ENCODE measurements around the gene NALCN.

NALCN gene

GRCh38 chr13:101170306-101170705 is 246.0 kb downstream of the NALCN start:
- POLR2A ChIA-PET, result no interaction called here
- DNase-seq (ENCODE audit: extremely low spot score), result no peak
- CTCF ChIA-PET, result no interaction called here
- no peak for TF ChIP-seq PKNOX1 (IDR thresholded peaks at IDR 0.05)
- TF ChIP-seq CTBP1 (IDR thresholded peaks at IDR 0.05; ENCODE audit: borderline replicate concordance), result no peak

DNA sequence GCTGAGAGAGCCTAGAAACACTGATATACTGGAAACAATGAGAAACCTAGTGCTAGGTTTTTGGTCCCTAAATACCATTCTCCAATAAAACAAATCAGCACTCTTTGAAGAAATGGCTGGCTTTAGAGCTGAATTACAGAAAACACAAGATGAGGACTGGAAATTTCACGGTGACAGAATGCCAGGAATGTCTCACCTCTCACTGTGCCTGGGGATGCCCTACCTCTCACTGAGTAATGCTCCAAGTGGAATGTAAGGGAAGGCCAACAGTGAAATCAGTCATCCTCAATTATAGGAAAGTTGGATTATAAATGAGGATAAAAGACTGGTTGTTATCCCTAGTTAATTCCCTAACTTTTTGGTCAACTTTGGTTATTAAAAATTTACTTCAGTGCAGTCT is 259.0 kb downstream of the NALCN start:
- TF ChIP-seq HDGF (IDR thresholded peaks at IDR 0.05; ENCODE audit: borderline replicate concordance), result no peak
- no peak for DNase-seq (ENCODE audit: extremely low spot score)
- CTCF ChIA-PET, result no interaction called here
- POLR2A ChIA-PET, result no interaction called here

DNA sequence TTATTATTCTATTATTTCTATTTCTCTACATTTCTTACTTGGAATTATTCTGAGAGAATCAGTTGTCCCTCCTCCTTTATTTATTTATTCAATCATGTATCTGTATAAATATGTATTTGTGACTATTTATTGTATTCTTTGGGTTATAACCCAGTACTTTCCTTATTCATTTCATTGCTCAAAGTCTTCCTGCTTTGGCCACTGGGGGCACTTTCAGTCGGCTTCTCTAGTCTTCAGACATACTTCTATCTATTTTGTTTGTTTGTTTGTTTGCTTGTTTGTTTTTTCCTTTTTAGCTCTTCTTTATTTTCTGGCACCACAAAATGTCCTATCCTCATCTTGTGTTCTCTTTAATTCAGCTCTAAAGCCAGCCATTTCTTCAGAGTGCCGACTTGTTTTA is 260.4 kb downstream of the NALCN start:
- no peak for DNase-seq (ENCODE audit: extremely low spot score)
- POLR2A ChIA-PET, result no interaction called here

DNA sequence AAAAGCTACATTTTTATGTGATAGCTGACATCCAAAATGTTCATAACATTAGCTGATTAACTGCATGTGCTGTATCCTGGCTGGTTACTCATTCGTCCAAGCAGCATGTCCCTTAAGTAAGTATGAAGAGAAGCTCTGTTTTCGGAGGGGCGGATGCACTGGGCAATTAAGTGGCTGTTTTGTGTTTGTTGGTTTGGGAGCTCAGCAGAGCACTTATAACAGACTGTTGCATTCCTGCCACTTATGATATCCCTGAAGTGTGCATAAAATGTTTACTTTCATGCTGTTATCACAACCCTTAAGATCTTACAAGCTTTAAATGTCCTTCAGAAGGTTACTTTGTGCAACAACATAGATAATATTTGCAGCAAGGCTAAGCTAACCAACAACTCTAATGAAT is 264.1 kb downstream of the NALCN start:
- ChIA-PET CTCF (no interaction called here), POLR2A (no interaction called here)
- TF ChIP-seq FOXA1 (IDR thresholded peaks at IDR 0.05) (no peak), CTBP1 (IDR thresholded peaks at IDR 0.05; ENCODE audit: borderline replicate concordance) (no peak), HDGF (IDR thresholded peaks at IDR 0.05; ENCODE audit: borderline replicate concordance) (no peak), SUZ12 (IDR thresholded peaks at IDR 0.05) (no peak), PKNOX1 (IDR thresholded peaks at IDR 0.05) (no peak), FOXK2 (IDR thresholded peaks at IDR 0.05) (no peak), LEF1 (IDR thresholded peaks at IDR 0.05; ENCODE audit: borderline replicate concordance) (no peak), NFRKB (IDR thresholded peaks at IDR 0.05) (no peak), BHLHE40 (IDR thresholded peaks at IDR 0.05; ENCODE audit: borderline replicate concordance) (no peak)
- no peak for DNase-seq (ENCODE audit: extremely low spot score)

More for the DNA sequence above, 260.4 kb downstream of the NALCN start:
- TF ChIP-seq ARNT (IDR thresholded peaks at IDR 0.05) (no peak), ELF4 (IDR thresholded peaks at IDR 0.05) (no peak), LEF1 (IDR thresholded peaks at IDR 0.05; ENCODE audit: borderline replicate concordance) (no peak), BHLHE40 (IDR thresholded peaks at IDR 0.05; ENCODE audit: borderline replicate concordance) (no peak), ZNF384 (IDR thresholded peaks at IDR 0.05) (no peak), SP1 (IDR thresholded peaks at IDR 0.05) (no peak), NFRKB (IDR thresholded peaks at IDR 0.05) (no peak), FOXA1 (IDR thresholded peaks at IDR 0.05) (no peak), HDGF (IDR thresholded peaks at IDR 0.05; ENCODE audit: borderline replicate concordance) (no peak), FOXK2 (IDR thresholded peaks at IDR 0.05) (no peak), CTBP1 (IDR thresholded peaks at IDR 0.05; ENCODE audit: borderline replicate concordance) (no peak), FOXM1 (IDR thresholded peaks at IDR 0.05; ENCODE audit: borderline replicate concordance) (no peak), PKNOX1 (IDR thresholded peaks at IDR 0.05) (no peak), SUZ12 (IDR thresholded peaks at IDR 0.05) (no peak), L3MBTL2 (conservative IDR thresholded peaks at IDR 0.05) (no peak), TARDBP (IDR thresholded peaks at IDR 0.05) (no peak)
- CTCF ChIA-PET, result interaction anchor here (0.6 to 1.5 kb wide), 3 partner anchors 11 to 49 kb away, joined by 3 to 9 read pairs (median 4); no protein-coding TSS in a partner anchor

DNA sequence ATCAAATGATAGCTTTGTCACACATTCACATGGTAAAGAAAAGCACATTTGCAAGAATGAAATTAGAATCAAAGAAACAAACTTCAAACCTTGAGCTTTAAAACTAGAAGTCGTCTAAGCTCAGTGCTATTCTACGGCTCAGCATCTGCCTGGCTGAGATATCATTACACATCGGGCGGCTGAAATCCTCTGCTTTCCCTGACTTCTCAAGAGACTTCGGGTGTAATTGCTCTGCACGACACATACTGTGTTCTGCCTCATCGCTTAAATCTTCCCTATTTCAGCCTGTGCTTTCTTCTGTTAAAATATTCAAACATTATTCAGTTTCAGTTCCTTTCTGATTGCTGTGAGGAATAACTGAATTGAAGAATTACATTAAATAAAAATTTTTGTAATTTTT is 265.3 kb downstream of the NALCN start:
- CTCF ChIA-PET, result no interaction called here
- POLR2A ChIA-PET, result no interaction called here
- DNase-seq (ENCODE audit: extremely low spot score), result no peak
- no peak for TF ChIP-seq LEF1 (IDR thresholded peaks at IDR 0.05; ENCODE audit: borderline replicate concordance)
- TF ChIP-seq ZNF384 (IDR thresholded peaks at IDR 0.05), result no peak
- no peak for TF ChIP-seq TARDBP (IDR thresholded peaks at IDR 0.05)
- TF ChIP-seq HDGF (IDR thresholded peaks at IDR 0.05; ENCODE audit: borderline replicate concordance), result no peak
- TF ChIP-seq CTBP1 (IDR thresholded peaks at IDR 0.05; ENCODE audit: borderline replicate concordance), result no peak
- TF ChIP-seq FOXK2 (IDR thresholded peaks at IDR 0.05), result no peak
- TF ChIP-seq ELF4 (IDR thresholded peaks at IDR 0.05), result no peak
- TF ChIP-seq FOXM1 (IDR thresholded peaks at IDR 0.05; ENCODE audit: borderline replicate concordance), result no peak
- no peak for TF ChIP-seq NFRKB (IDR thresholded peaks at IDR 0.05)
- no peak for TF ChIP-seq FOXA1 (IDR thresholded peaks at IDR 0.05)
- TF ChIP-seq SP1 (IDR thresholded peaks at IDR 0.05), result no peak
- no peak for TF ChIP-seq ARNT (IDR thresholded peaks at IDR 0.05)
- TF ChIP-seq SUZ12 (IDR thresholded peaks at IDR 0.05), result no peak
- no peak for TF ChIP-seq PKNOX1 (IDR thresholded peaks at IDR 0.05)

GRCh38 chr13:101149735-101150384 is 266.4 kb downstream of the NALCN start:
- POLR2A ChIA-PET, result no interaction called here
- TF ChIP-seq PKNOX1 (IDR thresholded peaks at IDR 0.05), result no peak
- TF ChIP-seq BHLHE40 (IDR thresholded peaks at IDR 0.05; ENCODE audit: borderline replicate concordance), result no peak
- no peak for TF ChIP-seq LEF1 (IDR thresholded peaks at IDR 0.05; ENCODE audit: borderline replicate concordance)
- no peak for TF ChIP-seq SP1 (IDR thresholded peaks at IDR 0.05)
- no peak for TF ChIP-seq FOXM1 (IDR thresholded peaks at IDR 0.05; ENCODE audit: borderline replicate concordance)
- no peak for TF ChIP-seq HDGF (IDR thresholded peaks at IDR 0.05; ENCODE audit: borderline replicate concordance)
- TF ChIP-seq CTBP1 (IDR thresholded peaks at IDR 0.05; ENCODE audit: borderline replicate concordance), result no peak
- DNase-seq (ENCODE audit: extremely low spot score), result peak; percentile 5
- CTCF ChIA-PET, result no interaction called here

Measured in HEK293T (cell line).